Neuron (in vitro differentiated cells): ENCODE data around the gene ZNF101.
"Not testable (repeated sequence)": the region's sequence is repeated elsewhere in the genome, so short reads cannot be mapped to it uniquely, and the experiment has no call there.

Experiments
- H2AFZ ChIP-seq: one replicate; pipeline ENCODE4 v1.6.1; 2013; ENCODE audit warnings: low read depth, mild to moderate bottlenecking, inconsistent platforms, low read length, moderate library complexity
- H3K27me3 ChIP-seq: one replicate; pipeline ENCODE4 v1.6.1; 2013; ENCODE audit warnings: low read length; ENCODE audit not compliant: insufficient read depth
- H3K36me3 ChIP-seq: one replicate; pipeline ENCODE4 v1.6.1; 2013; ENCODE audit warnings: low read length; ENCODE audit not compliant: insufficient read depth
- H3K4me1 ChIP-seq: one replicate; pipeline ENCODE4 v1.6.1; 2013; ENCODE audit warnings: low read length; ENCODE audit not compliant: insufficient read depth
- H3K4me3 ChIP-seq: 2 replicates; pipeline ENCODE4 v1.5.1; 2013; ENCODE audit warnings: mild to moderate bottlenecking, low read length, moderate library complexity
- H3K9me3 ChIP-seq: one replicate; pipeline ENCODE4 v1.6.1; 2013; ENCODE audit warnings: low read length

ZNF101 gene

DNA sequence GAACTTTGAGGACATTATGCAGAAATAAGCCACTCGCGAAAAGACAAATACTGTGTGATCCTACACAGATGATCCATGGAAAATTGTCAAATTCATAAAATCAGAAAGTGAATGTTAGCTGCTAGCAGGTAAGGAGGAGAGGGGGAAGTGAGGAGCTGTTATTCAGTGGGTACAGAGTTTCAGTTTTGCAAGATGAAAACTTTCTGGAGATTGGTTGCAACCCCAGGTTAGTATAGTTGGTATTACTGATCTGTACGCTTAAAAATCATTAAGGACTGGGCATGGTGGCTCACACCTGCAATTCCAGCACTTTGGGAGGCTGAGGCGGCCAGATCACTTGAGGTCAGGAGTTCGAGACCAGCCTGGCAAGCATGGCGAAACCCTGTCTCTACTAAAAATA is 17.9 kb downstream of the ZNF101 start:
- Histone ChIP-seq H2AFZ (no peak overlapping the region), H3K36me3 (peaks cover 8% of the 10 kb centered on the region), H3K4me1 (no peaks in the 10 kb centered on the region), H3K27me3 (no peaks in the 10 kb centered on the region), H3K9me3 (peaks cover 6% of the 10 kb centered on the region), H3K4me3 (no peak overlapping the region)

DNA sequence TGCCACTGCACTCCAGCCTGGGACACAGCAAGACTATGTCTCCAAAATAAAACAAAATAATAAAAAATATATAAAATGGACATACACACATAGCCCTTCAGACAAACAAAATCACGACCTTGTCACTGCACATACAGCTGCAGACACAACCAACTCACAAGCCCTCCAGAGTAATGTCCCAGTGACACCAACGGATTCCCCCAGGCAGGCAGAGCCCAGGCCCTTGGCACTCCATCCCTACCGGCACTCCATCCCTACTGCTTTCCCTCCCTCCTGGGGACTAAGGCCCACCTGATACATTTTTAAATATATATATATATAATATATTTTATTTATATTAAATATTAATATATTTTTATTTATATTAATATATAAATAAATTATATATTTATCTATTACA is 18.5 kb downstream of the ZNF101 start:
- H3K36me3 ChIP-seq, result peaks cover 8% of the 10 kb centered on the region
- no peaks in the 10 kb centered on the region for H3K27me3 ChIP-seq
- no peaks in the 10 kb centered on the region for H3K4me1 ChIP-seq
- H3K9me3 ChIP-seq, result peaks cover 9% of the 10 kb centered on the region
- no peak overlapping the region for H2AFZ ChIP-seq
- H3K4me3 ChIP-seq, result no peak overlapping the region

DNA sequence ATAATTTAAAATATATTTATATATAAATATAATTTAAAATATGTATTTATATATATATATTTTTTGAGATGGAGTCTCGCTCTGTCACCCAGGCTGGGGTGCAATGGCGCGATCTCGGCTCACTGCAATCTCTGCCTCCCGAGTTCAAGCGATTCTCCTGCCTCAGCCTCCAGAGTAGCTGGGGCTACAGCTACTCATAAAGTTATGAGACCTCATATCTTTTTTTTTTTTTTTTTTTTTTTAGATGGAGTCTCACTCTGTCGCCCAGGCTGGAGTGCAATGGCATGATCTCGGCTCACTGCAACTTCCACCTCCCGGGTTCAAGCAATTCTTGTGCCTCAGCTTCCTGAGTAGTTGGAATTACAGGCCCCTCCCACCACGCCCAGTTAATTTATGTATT is 20.4 kb downstream of the ZNF101 start:
- not testable (repeated sequence) for H3K4me3 ChIP-seq, H3K9me3 ChIP-seq, H3K4me1 ChIP-seq, H2AFZ ChIP-seq, H3K27me3 ChIP-seq, H3K36me3 ChIP-seq

DNA sequence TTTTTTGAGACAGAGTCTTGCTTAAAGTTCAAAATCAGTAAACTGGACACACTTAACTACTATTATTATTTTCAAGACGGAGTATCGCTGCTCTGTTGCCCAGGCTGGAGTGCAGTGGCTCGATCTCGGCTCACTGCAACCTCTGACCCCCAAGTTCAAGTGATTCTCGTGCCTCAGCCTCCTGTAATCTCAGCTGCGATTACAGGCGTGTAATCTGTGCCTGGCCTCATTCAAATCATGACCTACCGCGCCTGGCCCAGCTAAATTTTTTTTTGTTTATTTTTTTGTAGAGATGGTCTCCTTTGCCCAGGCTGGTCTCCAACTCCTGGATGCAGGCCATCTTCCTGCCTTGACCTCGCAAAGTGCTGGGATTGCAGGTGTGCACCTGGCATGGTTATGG is 23.0 kb downstream of the ZNF101 start:
- Histone ChIP-seq H2AFZ (no peak overlapping the region), H3K36me3 (no peaks in the 10 kb centered on the region), H3K4me3 (no peak overlapping the region), H3K27me3 (no peaks in the 10 kb centered on the region), H3K9me3 (peaks cover 6% of the 10 kb centered on the region), H3K4me1 (no peaks in the 10 kb centered on the region)

DNA sequence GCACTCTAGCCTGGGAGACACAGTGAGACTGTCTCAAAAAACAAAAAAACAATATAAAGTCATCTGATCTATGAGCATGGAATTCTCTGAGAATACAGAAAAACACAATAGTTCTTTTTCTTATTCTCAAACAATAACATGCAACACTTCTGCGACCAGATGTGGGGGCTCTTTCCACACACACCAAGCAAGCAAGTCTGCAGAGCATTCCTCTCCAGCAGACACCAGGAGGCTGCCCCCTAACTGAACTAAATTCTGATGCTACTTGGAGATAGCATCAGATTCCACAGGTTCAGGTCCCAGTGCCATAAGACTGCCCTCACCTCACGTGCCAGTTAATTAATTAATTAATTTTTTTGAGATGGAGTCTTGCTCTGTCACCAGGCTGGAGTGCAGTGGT is 27.7 kb downstream of the ZNF101 start:
- Histone ChIP-seq H3K4me3 (no peak overlapping the region), H3K9me3 (peaks cover 12% of the 10 kb centered on the region), H3K27me3 (no peaks in the 10 kb centered on the region), H3K4me1 (no peaks in the 10 kb centered on the region), H2AFZ (no peak overlapping the region), H3K36me3 (no peaks in the 10 kb centered on the region)

DNA sequence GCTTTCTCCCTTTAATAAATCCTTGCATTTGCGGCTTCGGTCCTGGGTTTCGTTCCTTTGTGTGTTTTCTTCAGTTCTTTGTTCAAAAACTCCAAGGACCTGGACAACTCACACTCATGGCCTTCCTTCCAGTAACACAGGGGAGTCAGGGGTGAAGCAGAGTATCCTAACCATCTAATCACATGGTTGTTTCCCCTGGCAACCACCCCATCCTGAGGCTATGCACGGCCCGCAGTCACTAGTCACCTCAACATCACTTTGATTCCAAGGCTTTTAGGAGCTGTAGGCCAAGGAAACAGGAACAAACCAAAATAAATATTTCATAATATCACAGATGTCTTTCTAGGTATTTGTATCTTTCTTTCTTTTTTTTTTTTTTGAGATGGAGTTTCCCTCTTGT is 28.9 kb downstream of the ZNF101 start:
- Histone ChIP-seq H3K9me3 (peaks cover 11% of the 10 kb centered on the region), H3K27me3 (no peaks in the 10 kb centered on the region), H2AFZ (no peak overlapping the region), H3K4me3 (no peak overlapping the region), H3K4me1 (no peaks in the 10 kb centered on the region), H3K36me3 (no peaks in the 10 kb centered on the region)

DNA sequence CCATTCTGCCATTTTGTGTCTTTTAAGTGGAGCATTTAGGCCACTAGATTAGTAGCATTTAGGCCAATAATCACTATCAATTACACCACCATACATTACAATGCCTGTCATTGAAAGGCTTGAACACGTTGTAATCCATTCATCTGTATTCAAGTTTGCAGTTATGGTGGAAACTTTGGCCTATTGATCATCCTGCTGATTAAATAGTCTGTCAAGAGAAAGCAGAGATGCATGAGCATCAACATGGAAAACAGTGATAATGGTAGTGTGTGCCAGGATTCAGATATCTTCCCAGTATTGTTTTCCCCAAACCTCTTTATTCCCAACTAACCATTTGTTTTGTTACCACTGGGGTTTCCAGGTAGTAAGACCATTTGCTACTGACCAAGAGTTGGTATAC is 31.9 kb downstream of the ZNF101 start:
- H3K9me3 ChIP-seq, result peaks cover 24% of the 10 kb centered on the region
- H3K27me3 ChIP-seq, H3K36me3 ChIP-seq: not testable (repeated sequence)

DNA sequence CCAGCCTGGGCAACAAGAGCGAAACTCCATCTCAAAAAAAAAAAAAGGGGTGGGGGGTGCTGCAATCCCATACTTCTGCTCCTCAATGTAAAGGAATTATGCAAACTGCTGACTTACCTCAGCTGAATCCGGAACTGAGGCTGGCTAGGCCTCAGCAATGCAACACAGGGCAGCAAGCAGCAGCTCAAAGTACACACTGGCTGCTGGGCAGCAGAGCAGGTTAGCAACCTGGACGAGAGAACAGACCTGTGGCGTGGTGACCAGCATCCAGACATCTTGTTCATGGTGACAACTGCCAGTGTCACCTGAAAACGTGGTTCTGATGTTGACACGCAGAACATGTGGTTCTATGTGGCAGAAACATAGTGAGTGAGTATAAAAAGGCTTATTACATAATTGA is 36.2 kb downstream of the ZNF101 start:
- Histone ChIP-seq H3K4me3 (no peak overlapping the region), H3K9me3 (peaks cover 54% of the 10 kb centered on the region), H2AFZ (no peak overlapping the region)

More for the DNA sequence above, 31.9 kb downstream of the ZNF101 start:
- not testable (repeated sequence) for H3K4me3 ChIP-seq, H3K4me1 ChIP-seq, H2AFZ ChIP-seq

DNA sequence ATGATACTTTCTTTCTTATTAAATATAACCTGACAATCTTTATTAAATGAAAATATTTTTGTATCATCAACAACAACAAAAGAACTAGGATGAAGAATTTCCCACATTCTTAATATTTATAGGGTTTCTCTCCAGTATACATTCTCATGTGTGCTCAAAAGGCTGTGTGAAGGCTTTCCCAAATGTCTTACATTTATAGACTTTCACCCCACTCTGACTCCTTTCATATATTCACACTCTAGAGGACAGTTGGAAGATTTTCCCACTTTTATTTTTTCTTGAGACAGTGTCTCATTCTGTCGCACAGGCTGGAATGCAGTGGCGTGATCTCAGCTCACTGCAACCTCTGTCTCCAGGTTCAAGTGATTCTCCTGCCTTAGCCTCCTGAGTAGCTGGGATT is 41.9 kb downstream of the ZNF101 start:
- H3K9me3 ChIP-seq, result peaks cover 86% of the 10 kb centered on the region
- no peaks in the 10 kb centered on the region for H3K4me1 ChIP-seq
- H3K27me3 ChIP-seq, result no peaks in the 10 kb centered on the region
- no peak overlapping the region for H2AFZ ChIP-seq
- H3K4me3 ChIP-seq, result no peak overlapping the region
- peaks cover 66% of the 10 kb centered on the region for H3K36me3 ChIP-seq

More for the DNA sequence above, 36.2 kb downstream of the ZNF101 start:
- H3K36me3 ChIP-seq, result peaks cover 15% of the 10 kb centered on the region
- H3K4me1 ChIP-seq, result no peaks in the 10 kb centered on the region
- H3K27me3 ChIP-seq, result no peaks in the 10 kb centered on the region

DNA sequence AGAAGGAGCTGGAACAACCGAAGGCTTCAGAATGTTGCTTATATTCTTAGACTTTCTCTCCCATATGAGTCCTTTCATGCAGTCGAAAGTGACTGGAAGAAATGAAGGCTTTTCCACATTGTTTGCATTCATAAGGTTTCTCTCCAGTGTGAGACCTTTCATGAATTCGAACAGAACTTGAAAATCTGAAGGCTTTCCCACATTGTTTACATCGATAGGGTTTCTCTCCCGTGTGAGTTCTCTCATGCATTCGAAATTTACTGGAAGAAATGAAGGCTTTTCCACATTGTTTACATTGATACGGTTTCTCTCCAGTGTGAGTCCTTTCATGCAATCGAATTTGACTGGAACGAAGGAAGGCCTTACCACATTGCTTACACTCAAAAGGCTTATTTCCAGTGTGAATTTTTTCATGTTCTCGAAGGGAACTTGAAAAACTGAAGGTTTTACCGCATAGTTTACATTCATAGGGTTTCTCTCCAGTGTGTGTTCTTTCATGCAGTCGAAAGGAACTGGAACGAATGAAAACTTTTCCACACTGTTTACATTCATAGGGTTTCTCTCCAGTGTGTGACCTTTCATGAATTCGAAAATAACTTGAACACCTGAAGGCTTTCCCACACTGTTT is 42.8 kb downstream of the ZNF101 start:
- no peaks in the 10 kb centered on the region for H3K27me3 ChIP-seq
- H3K36me3 ChIP-seq, result peaks cover 67% of the 10 kb centered on the region
- H3K4me3 ChIP-seq, result no peak overlapping the region
- no peaks in the 10 kb centered on the region for H3K4me1 ChIP-seq
- H2AFZ ChIP-seq, result no peak overlapping the region
- H3K9me3 ChIP-seq, result peaks cover 88% of the 10 kb centered on the region

DNA sequence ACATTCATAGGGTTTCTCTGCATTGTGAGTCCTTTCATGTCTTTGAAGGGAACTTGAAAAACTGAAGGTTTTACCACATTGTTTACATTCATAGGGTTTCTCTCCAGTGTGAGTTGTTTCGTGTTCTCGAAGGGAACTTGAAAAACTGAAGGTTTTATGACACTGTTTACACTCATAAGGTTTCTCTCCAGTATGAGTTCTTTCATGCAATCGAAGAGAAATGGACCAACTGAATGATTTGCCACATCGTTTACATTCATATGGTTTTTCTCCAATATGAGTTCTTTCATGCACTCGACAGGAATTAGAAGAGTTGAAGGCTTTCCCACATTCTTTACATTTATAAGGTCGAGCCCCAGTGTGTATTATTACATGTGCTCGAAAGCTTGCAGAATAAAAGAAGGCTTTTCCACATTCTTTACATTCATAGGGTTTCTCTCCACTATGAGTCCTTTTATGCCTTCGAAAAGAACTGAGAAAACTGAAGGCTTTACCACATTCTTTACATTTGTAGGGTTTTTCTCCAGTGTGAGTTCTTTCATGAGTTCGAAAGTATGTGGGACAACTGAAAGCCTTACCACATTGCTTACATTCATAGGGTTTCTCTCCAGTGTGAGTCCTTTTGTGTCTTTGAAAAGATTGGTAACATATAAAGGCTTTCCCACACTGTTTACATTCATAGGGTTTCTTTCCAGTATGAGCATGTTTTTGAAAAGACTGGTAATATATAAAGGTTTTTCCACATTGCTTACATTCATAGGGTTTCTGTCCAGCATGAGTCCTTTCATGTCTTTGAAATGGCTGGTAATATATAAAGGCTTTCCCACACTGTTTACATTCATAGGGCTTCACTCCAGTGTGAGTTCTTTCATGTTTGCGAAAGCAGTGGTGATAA is 43.5 kb downstream of the ZNF101 start:
- H3K4me1 ChIP-seq, result no peaks in the 10 kb centered on the region
- peaks cover 92% of the 10 kb centered on the region for H3K9me3 ChIP-seq
- no peaks in the 10 kb centered on the region for H3K27me3 ChIP-seq
- peaks cover 72% of the 10 kb centered on the region for H3K36me3 ChIP-seq
- no peak overlapping the region for H2AFZ ChIP-seq
- no peak overlapping the region for H3K4me3 ChIP-seq

DNA sequence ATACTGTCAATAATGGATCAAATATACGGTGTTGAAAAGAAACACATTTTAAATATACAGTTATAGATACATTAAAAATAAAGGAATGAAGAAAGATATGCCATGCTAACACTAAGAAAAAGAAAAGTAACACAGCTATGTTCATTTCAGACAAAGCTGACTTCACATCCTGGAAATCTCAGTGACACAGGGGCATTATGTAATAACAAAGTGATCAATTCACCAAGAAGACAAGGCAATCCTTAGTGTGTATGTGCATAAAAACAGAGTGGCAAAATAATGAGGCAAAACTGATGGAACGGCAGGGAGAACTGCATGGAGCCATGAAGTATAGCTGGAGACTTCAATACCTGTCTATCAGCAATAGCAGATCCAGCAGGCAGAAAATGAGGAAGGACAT is 51.2 kb downstream of the ZNF101 start:
- Histone ChIP-seq H3K27me3 (no peaks in the 10 kb centered on the region), H3K4me3 (no peak overlapping the region), H3K36me3 (peaks cover 33% of the 10 kb centered on the region), H3K9me3 (peaks cover 60% of the 10 kb centered on the region), H2AFZ (no peak overlapping the region), H3K4me1 (no peaks in the 10 kb centered on the region)

DNA sequence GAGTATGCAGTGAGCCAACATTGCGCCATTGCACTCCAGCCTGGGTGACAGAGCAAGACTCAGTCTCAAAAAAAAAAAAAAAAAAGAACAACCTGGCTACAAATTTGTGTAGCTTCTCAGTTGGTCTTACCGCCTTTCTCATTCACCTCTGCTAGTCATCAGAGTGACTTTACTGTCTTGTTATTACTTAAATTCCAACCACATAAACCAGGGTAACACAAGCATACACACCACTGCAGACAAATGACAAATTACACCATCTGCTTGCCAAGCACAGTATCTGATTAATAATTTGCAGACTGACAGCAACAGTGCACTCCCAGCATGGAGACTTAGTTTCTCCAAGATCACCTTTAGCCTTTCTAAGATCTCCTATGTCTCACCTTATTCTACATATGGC is 53.3 kb downstream of the ZNF101 start:
- H3K27me3 ChIP-seq, result no peaks in the 10 kb centered on the region
- H3K4me3 ChIP-seq, result no peak overlapping the region
- no peaks in the 10 kb centered on the region for H3K4me1 ChIP-seq
- no peak overlapping the region for H2AFZ ChIP-seq
- peaks cover 40% of the 10 kb centered on the region for H3K9me3 ChIP-seq
- peaks cover 22% of the 10 kb centered on the region for H3K36me3 ChIP-seq
